HFFc6 (cell line): ENCODE measurements around the gene ELN. TPM values are rescaled to one million over a fixed set of nuclear protein-coding genes. Genes with fewer than 3 reads are reported as not detected.

ENCODE experiments used
- DNase-seq: peaks from one replicate; pipeline ENCODE4 v3.0.0-alpha.2; 2018
- H3K27ac Mint-ChIP-seq: 2 replicates; pipeline ENCODE4 v1.8.0; 2020; ENCODE audit warnings: mild to moderate bottlenecking, mixed read lengths
- H3K27me3 Mint-ChIP-seq: 2 replicates; pipeline ENCODE4 v1.8.0; 2021; ENCODE audit warnings: mild to moderate bottlenecking, moderate library complexity, mixed read lengths; ENCODE audit not compliant: insufficient read depth
- H3K36me3 Mint-ChIP-seq: 2 replicates; pipeline ENCODE4 v1.8.0; 2021; ENCODE audit warnings: low read depth, mixed read lengths
- H3K4me1 Mint-ChIP-seq: 2 replicates; pipeline ENCODE4 v1.8.0; 2020; ENCODE audit warnings: low read depth, mixed read lengths
- H3K4me3 Mint-ChIP-seq: 2 replicates; pipeline ENCODE4 v1.8.0; 2020; ENCODE audit warnings: mild to moderate bottlenecking, moderate library complexity, mixed read lengths
- H3K9me3 Mint-ChIP-seq: 2 replicates; pipeline ENCODE4 v1.8.0; 2020; ENCODE audit warnings: mild to moderate bottlenecking, mixed read lengths
- total RNA-seq, 6 experiments: library from RNA; stranded (reverse); fragmentation: NEBNext Ultra II Directional; extraction: Animal tissue kit (Norgen Biotek cat#: 25700); gene quantifications; 2 replicates in 1 of 6; 3 replicates in 5 of 6; pipeline ENCODE4 v1.2.3, GENCODE V29; 2021
- TF ChIP-seq, protein P1 (sequence below): fragments of 200-600 bp; sonication (generic); IDR thresholded peaks from 2 replicates; pipeline ENCODE4 v1.5.0; 2021; ENCODE audit warnings: antibody characterized with exemption, mild to moderate bottlenecking

ELN gene
- total RNA-seq, 6 experiments from 2014 or later = 4.7 to 25.8 (median 19.1) TPM

GRCh38 chr7:74093671-74094223, 65.8 kb downstream of the ELN start:
- H3K27ac Mint-ChIP-seq = peak overlapping the region; percentile 94
- peaks cover 22% of the 10 kb centered on the region for H3K36me3 Mint-ChIP-seq
- TF ChIP-seq, protein P1, sequence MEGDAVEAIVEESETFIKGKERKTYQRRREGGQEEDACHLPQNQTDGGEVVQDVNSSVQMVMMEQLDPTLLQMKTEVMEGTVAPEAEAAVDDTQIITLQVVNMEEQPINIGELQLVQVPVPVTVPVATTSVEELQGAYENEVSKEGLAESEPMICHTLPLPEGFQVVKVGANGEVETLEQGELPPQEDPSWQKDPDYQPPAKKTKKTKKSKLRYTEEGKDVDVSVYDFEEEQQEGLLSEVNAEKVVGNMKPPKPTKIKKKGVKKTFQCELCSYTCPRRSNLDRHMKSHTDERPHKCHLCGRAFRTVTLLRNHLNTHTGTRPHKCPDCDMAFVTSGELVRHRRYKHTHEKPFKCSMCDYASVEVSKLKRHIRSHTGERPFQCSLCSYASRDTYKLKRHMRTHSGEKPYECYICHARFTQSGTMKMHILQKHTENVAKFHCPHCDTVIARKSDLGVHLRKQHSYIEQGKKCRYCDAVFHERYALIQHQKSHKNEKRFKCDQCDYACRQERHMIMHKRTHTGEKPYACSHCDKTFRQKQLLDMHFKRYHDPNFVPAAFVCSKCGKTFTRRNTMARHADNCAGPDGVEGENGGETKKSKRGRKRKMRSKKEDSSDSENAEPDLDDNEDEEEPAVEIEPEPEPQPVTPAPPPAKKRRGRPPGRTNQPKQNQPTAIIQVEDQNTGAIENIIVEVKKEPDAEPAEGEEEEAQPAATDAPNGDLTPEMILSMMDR = no peak
- H3K27me3 Mint-ChIP-seq = peaks cover 7% of the 10 kb centered on the region
- DNase-seq = no peak
- peaks cover 22% of the 10 kb centered on the region for H3K9me3 Mint-ChIP-seq
- peak overlapping the region; percentile 84 for H3K4me3 Mint-ChIP-seq
- H3K4me1 Mint-ChIP-seq = peaks cover 32% of the 10 kb centered on the region

- Mint-ChIP-seq H3K4me1 (peaks cover 32% of the 10 kb centered on the region), H3K36me3 (peaks cover 15% of the 10 kb centered on the region), H3K9me3 (peaks cover 22% of the 10 kb centered on the region), H3K27me3 (peaks cover 7% of the 10 kb centered on the region), H3K4me3 (peak overlapping the region; percentile 84), H3K27ac (peak overlapping the region; percentile 94)
- TF ChIP-seq, protein P1 = no peak
- peak; percentile 92 for DNase-seq
These were observed 66.5 kb downstream of the ELN start for GRCh38 chr7:74094224-74095101.

GRCh38 chr7:74095135-74095534, 67.2 kb downstream of the ELN start:
- no peak for DNase-seq
- peak overlapping the region; percentile 94 for H3K27ac Mint-ChIP-seq
- H3K27me3 Mint-ChIP-seq = peaks cover 7% of the 10 kb centered on the region
- H3K4me1 Mint-ChIP-seq = peaks cover 32% of the 10 kb centered on the region
- H3K36me3 Mint-ChIP-seq = peaks cover 16% of the 10 kb centered on the region
- peaks cover 22% of the 10 kb centered on the region for H3K9me3 Mint-ChIP-seq
- H3K4me3 Mint-ChIP-seq = peak overlapping the region; percentile 84; the same call in 1 of the 2 replicates
- TF ChIP-seq, protein P1 = no peak

- Mint-ChIP-seq H3K36me3 (peaks cover 23% of the 10 kb centered on the region), H3K27ac (peak overlapping the region; percentile 98), H3K27me3 (peaks cover 7% of the 10 kb centered on the region), H3K4me1 (peaks cover 31% of the 10 kb centered on the region), H3K9me3 (peaks cover 22% of the 10 kb centered on the region), H3K4me3 (peak overlapping the region; percentile 84)
- DNase-seq = peak; percentile 98
- TF ChIP-seq, protein P1 = no peak
These were observed 70.1 kb downstream of the ELN start for GRCh38 chr7:74097937-74098614.

DNA sequence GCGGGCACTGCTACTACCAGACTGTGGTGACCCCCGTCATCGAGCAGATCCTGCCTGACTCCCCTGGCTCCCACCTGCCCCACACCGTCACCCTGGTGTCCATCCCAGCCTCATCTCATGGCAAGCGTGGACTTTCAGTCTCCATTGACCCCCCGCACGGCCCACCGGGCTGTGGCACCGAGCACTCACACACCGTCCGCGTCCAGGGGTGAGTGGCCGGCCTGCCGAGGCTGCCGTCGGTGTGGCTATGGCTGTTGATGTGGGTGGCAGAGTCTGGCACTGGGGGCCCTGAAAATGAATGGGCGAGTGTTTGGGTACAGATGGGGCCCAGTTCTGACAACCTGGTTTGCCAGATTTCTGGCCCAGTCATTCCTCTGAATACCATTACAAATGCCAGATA, 71.1 kb downstream of the ELN start:
- Mint-ChIP-seq H3K27ac (peak overlapping the region; percentile 98), H3K4me3 (no peak overlapping the region), H3K36me3 (peaks cover 30% of the 10 kb centered on the region), H3K4me1 (peaks cover 23% of the 10 kb centered on the region), H3K9me3 (peaks cover 21% of the 10 kb centered on the region), H3K27me3 (peaks cover 7% of the 10 kb centered on the region)
- TF ChIP-seq, protein P1 = no peak
- no peak for DNase-seq
